Sigmoid colon (tissue), 4 donors: ENCODE data around the gene RPS15.

ENCODE experiments used
- EP300 ChIP-seq, 4 donors: sonication (generic); formaldehyde crosslinking; IDR thresholded peaks; one replicate each; pipeline ENCODE4 v1.6.1; 2017; ENCODE audit warnings: antibody characterized with exemption in 4 of 4
- POLR2A ChIP-seq, 2 donors: fragments of 450-650 bp; IDR thresholded peaks; one replicate each; pipeline ENCODE4 v1.6.1; 2016; ENCODE audit warnings: antibody characterized with exemption in 2 of 2, mild to moderate bottlenecking in 2 of 2, moderate library complexity in 2 of 2
- POLR2AphosphoS5 ChIP-seq, 4 donors: sonication (generic); formaldehyde crosslinking; IDR thresholded peaks; one replicate each; pipeline ENCODE4 v1.6.1; 2017; ENCODE audit warnings: antibody characterized with exemption in 4 of 4
- TF ChIP-seq, protein P1 (sequence below), 4 experiments: fragments of 450-650 bp in 3 of 4; fragments of 200-600 bp in 1 of 4; IDR thresholded peaks; one replicate each; pipeline ENCODE4 v1.5.1; 2016 to 2019; ENCODE audit warnings: antibody characterized with exemption in 4 of 4, mild to moderate bottlenecking in 3 of 4, moderate library complexity in 2 of 4

GRCh38 chr19:1400281-1401137 lies 37.7 kb upstream of the RPS15 start:
- TF ChIP-seq, protein P1, sequence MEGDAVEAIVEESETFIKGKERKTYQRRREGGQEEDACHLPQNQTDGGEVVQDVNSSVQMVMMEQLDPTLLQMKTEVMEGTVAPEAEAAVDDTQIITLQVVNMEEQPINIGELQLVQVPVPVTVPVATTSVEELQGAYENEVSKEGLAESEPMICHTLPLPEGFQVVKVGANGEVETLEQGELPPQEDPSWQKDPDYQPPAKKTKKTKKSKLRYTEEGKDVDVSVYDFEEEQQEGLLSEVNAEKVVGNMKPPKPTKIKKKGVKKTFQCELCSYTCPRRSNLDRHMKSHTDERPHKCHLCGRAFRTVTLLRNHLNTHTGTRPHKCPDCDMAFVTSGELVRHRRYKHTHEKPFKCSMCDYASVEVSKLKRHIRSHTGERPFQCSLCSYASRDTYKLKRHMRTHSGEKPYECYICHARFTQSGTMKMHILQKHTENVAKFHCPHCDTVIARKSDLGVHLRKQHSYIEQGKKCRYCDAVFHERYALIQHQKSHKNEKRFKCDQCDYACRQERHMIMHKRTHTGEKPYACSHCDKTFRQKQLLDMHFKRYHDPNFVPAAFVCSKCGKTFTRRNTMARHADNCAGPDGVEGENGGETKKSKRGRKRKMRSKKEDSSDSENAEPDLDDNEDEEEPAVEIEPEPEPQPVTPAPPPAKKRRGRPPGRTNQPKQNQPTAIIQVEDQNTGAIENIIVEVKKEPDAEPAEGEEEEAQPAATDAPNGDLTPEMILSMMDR (IDR thresholded peaks at IDR 0.05): no peak
- TF ChIP-seq POLR2A (IDR thresholded peaks at IDR 0.05) (no peak), POLR2AphosphoS5 (IDR thresholded peaks at IDR 0.05) (no peak), EP300 (IDR thresholded peaks at IDR 0.05) (no peak)
